NCI-H1092 treated with DMSO at 0.1 percent for 48 hours (cell line): Measurements from ENCODE around the gene ABCC1.

Source experiments
- DNase-seq: peaks from one replicate; lab custom pipeline; 2025; lab: John Stamatoyannopoulos, UW

The ABCC1 gene

DNA sequence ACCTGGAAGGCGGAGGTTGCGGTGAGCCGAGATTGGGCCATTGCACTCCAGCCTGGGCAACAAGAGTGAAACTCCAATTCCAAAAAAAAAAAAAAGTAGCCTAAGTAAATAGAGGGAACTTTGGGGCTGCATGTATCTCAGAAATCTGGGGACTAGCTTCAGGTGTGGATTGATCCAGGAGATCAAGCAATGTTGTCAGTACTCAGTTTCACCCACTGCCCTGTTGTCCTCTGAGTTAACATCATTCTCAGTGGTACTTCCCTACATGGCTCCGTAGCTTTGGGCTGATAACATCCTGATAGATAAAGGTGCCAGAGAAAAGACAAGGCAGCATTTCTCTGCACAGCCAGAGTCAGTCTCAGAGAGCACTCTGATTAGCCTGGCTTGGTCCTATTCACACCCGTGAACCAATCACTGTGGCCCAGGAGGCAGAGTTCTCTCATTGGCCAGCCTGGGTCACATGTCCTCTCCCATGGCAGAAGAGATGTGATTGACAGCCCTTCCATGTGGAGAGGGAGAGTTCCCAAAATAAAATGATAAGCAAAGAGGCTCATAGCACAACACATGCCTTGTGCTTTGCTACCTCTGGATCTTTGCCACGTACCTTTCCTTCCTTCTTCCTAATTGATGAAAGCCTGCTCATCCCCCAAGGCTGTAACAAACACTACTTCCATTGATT lies 99.6 kb downstream of the ABCC1 start:
- no peak for DNase-seq

DNA sequence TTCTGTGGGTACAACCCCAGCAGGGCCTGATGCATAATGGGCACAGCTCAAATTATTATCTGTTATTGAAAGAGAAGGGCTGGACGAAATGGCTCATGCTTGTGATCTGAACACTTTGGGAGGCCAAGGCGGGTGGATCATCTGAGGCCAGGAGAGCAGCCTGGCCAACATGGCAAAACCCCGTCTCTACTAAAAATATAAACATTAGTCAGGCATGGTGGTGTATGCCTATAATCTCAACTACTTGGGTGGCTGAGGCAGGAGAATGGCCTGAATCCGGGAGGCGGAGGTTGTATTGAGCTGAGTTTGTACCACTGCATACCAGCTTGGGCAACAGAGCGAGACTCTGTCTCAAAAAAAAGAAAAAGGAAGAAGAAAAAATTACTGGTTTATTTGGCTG lies 100.7 kb downstream of the ABCC1 start:
- no peak for DNase-seq

DNA sequence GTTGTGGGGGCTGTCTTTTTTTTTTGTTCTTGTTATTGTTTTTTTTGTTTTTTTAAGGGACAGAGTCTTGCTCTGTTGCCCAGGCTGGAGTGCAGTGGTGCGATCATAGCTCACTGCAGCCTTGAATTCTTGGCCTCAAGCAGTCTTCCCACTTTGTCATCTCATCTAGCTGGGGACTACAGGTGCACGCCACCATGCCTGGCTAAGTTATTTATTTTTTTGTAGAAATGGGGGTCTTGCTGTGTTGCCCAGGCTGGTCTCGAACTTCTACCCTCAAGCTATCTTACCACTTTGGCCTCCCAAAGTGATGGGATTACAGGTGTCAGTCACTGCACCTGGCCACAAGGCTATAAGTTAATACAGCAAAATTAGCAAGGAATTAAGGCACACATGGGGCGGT lies 101.7 kb downstream of the ABCC1 start:
- DNase-seq = no peak

DNA sequence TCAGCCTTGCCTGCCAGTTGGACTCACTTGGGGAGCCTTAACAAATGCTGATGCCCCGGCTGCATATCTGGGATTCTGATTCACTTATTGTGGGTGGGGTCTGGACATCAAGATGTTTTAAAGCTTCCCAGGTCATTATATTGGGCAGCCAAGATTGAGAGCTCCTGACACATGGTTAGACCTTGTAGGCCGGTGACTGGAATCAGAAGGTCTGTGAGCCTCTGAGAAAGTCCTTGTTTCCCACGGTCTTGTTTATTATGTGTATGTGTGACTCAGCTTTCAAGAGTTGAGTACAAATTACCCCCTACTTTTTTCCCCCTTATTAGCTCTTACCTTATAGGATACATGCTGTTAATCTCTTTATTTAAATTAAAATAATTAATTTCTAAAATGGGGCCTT lies 103.5 kb downstream of the ABCC1 start:
- DNase-seq = no peak

DNA sequence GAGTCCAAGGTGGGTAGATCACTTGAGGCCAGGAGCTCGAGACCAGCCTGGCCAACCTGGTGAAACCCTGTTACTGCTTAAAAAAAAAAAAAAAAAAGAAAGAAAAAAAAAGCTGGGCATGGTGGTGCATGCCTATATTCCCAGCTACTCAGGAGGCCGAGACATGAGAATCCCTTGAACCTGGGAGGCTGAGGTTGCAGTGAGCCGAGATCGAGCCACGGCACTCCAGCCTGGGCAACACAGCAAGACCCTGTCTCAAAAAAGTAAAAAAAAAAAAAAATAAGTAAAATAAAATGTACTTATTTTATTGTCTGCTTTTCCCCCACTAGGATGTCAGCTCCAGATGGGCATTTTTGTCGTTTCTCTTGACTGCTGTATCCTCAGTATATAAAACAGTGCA lies 107.7 kb downstream of the ABCC1 start:
- DNase-seq = no peak

DNA sequence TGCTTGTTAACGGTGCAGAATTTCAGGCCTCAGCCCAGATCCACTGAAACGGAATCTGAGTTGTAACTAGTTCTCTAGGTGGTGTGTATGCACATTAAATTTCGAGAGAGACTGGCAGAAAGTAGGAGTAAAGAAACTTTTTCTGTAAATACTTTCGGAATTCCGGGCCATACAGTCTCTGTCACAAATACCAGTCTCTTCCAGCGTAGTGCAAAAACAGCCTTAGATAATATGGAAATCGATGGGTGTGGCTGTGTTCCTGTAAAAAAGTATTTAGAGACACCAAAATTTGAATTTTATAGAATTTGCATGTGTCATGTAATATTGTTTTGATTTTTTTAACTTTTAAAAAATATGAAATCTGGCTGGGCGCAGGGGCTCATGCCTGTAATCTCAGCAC lies 109.7 kb downstream of the ABCC1 start:
- no peak for DNase-seq

DNA sequence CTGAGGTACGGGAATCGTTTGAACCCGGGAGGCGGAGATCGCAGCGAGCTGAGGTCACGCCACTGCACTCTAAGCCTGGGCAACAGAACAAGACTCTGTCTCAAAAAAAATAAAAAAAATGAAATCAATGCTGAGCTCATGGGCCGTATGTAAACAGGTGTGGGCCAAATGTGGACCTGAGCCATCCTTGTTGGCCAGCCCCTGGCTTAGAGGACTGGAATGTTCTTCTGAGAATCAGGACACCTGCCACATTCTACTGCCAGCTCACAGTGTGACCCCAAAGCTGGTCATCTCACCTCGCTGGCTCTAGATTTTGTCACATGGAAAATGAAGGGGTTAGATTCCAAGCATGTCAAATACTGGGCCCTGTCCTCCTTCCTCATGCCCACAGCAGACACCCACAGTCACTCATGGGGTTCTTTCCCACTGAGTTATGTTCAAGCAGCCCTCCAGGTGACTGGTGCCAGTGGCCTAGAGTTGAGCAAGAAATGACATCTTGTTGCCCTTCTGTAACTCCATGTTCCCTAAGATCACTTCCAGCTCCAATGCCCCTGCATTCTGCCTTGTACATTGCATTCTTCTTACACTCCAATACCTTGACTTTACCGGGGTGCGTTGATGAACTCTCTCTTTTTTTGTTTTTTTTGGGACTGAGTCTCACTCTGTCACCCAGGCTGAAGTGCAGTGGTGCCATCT lies 110.6 kb downstream of the ABCC1 start:
- DNase-seq = no peak

DNA sequence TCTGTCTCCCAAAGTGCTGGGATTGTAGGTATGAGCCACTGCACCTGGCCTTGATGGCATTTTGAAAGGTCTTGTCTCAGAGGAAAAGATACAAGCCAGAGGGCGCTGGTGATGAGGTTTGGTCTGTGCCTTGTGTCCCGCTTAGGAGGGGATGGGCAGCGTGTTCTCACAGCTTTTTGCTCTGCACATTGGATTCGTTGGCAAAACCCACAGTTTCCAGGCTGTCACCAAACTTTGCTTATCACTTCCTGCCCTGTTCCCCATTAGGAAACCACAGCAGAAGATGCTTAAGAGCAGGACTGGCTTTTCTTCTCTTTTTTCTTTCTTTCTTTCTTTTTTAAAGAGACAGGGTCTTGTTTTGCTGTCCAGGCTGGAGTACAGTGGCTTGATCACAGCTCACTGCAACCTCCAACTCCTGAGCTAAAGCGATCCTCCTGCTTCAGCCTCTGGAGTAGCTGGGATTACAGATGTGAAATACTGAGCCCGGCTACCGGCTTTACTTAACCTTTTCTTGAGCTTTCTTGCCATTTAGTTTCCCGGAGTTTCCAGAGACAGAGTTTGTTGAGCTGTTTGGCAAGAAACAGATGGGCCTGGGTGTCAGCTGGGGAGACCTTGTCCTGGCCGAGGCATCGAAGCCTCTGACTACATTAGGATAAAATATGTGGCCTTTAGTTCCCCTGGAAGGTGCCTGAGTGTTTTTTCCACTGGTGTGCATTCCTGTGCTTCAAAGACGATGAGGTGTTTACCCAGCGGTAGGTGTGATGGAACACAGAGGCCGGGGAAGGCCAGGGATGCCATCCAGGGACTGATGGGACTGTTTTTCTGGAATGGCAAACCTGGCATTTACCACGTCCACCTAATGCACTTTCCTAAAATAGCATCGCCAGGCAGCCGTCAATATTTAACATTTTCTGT lies 112.9 kb downstream of the ABCC1 start:
- DNase-seq = no peak

DNA sequence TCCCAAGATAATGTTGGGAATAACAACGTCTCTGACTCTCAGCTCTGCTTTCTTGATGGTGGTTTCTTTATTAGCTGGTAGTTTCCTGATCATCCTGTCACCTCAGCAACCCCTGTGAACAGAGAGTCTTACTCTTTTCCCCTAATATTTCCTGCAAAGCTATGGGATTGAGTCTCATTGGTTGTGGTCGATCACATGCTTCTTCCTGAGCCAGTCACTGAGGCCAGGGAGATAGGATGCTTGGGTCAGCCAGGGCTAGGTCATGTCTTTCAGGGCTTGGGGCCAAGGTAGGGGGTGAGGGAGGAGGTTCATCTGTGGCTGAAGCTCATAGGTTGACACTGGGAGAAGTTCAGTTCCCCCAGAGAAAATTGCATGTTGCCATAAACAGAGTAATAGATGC lies 114.3 kb downstream of the ABCC1 start:
- no peak for DNase-seq

DNA sequence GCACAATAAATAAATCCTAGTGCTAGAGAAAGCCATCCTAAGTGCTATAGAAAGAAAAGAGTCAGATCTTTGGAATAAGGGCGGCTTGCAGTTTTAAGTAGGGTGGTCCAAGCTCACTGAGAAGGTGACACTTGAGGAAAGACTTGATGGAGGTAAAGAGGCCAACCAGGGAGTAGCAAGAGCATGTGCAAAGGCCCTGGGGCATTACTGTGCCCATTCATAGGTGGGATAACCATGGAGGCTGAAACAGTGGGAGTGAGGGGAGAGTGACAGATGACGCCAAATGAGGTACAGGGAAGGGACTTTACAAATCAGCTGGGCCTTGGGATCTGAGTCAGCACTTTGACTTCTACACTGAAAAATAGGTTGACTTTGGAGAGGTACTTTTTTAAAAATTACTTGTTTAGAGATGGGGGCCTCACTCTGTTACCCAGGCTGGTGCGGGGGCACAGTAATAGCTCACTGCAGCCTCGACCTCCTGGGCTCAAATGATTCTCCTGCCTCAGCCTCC lies 115.5 kb downstream of the ABCC1 start:
- no peak for DNase-seq

DNA sequence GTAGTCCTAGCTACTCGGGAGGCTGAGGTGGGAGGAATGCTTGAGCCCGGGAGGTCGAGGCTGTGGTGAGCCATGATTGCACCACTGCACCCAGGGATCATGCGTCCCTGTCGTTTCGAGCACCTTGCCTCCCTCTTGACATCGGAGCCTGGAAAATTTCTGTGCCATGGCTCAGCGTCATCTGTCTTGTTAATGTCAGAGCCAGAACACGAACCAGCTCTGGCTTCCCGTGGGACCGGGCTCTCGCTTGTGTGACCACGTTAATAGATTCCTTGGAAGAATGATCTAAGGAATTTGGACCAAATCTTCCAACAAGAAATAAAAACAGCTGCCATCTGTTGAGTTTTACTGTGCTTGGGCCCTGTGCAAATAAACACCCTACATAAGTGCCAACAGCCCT lies 117.7 kb downstream of the ABCC1 start:
- no peak for DNase-seq

DNA sequence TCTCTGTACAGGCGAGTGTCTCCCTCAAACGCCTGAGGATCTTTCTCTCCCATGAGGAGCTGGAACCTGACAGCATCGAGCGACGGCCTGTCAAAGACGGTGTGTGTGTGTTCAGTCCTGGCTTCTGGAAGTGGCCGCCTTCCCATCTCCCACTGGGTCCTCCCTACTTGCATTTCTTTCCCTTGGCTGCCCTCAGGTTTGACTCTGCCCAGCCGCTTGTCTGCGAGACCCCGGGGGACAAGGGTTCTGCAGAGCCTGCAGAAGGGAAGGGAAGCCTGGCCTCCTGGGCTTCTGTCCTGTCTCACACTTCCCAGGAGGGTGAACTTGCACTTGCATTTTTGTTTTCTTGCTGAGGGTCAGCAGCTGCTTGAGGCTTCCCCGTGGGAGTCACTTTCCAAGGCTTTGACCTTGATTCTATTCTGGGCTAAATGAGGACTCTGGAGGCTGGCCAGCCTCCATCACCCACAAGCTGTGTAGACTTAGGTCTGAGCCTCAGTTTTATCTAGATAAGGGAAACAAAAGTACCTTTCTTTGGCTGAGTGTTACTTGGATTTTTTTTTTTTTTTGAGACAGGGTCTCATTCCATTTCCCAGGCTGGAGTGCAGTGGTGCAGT lies 122.3 kb downstream of the ABCC1 start:
- DNase-seq = no peak

DNA sequence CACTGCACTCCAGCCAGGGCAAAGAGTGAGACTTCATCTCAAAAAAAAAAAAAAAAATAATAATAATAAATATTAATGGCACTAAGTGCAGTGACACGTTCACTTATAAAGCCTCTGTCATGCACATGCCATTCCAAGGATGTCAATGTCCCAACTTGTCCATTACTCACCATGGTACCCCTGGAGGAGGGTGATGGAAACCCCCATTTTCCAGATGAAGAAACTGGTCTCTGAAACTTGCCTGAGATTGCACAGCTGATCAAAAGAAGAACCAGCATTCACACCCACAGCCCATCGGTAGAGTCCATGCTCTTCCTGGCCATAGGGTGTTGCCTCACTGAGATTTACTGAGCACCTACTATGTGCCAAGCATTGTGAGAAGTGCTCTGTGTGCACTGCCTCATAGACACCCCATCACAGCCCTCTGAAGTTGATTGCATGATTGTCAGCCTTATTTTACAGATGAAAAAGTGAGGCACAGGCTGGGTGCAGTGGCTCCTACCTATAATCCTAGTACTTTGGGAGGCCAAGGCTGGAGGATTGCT lies 123.7 kb downstream of the ABCC1 start:
- no peak for DNase-seq

DNA sequence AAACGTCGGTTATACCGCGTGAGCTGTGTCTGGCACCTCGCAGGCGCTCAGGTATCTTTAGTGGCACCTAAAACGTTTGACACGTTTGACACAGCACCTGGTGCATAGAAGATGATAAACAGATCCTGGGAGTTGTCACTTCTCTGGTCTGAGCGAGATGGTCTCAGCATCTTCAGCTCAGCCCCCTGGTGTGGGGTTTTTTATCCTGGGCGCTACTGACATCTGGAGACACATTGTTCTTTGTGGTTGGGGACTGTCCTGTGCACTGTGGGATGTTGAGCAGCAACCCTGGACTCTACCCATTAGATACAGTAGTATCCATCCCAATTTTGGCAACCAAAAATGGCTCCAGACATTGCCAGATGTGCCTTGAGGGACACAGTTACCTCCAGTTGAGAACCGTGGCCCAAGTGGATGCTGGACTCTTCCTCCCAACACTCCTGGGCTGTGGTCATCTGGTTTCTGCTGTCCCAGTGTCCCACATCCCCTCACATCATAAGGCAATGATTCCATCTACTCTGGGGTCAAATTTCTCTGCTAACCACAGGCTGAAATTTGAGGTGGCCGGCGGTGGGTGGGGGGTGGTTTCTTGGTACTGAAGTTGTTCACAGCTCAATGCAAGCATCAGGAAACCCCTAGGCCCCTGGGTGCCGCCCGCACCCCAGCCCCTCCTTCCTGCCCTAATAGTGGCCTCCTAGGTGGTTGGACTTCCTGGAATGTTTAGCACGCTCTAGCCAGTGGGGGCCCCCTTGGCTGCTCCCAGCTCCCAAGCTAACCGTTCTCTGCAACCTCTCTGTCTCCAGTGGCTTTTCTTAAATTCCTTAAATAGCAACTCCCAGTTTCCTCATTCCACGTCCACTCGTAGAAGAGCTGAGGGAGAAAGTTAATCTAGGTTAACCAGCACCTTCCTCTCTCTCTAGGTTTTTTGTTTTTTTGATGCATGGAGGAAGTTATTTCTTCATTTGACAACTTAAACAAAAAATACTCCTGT lies 124.8 kb downstream of the ABCC1 start:
- no peak for DNase-seq

DNA sequence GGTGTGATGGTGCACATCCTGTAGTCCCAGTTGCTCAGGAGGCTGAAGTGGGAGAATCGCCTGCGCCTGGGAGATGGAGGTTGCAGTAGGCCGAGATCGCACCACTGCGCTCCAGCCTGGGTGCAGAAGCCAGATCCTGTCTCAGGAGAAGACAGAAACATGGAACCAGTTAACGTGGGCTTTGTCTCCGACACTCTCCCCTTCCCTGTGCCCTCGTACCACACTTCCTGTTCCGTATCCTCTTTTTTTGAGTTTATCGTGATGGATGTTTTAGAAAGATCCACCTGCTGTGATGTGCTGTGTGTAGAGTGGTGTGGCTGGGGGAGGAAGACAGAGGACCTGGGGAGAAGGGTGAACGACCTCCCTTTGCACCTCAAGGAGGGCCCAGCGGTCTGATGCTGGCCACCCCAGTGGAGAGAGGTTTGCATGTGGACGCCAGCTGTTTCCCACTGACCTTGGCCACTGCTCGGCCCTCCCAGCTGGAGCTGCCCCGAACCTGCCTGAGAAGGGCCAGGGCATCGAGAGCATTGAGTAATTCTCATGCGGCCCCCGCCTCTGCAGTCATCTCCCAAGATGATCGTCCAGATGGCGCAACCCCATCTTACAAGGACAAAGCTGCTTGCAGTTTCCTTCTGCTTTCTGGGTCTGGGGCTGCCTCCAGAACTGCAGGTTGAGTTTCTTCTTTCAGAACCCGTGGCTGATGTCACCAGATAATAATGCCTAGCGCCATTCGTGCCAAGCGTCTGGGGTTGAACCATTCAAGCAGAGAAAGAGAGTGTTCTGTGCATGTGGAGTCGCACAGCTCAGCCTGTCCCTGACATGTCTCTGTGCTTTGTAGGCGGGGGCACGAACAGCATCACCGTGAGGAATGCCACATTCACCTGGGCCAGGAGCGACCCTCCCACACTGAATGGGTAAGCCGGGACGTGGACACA lies 126.3 kb downstream of the ABCC1 start:
- DNase-seq = no peak

DNA sequence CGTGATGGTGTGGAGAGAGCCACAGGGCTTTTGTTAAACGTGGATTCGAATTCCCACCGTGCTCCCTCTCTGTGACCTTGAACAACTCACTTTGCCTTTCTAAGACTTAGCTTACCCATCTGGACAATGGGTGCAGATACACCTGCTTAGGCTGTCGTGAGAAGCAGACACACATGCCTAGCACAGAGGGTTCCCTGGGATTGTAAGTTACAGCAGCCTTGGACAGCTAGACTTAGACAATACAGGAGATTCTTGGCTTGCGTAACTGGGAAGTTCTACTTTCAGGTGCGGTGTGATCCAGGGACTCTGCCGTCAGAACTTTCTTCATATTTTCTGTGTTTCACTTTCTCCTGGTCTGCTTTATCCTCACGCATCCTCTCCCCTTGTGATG lies 127.0 kb downstream of the ABCC1 start:
- no peak for DNase-seq

DNA sequence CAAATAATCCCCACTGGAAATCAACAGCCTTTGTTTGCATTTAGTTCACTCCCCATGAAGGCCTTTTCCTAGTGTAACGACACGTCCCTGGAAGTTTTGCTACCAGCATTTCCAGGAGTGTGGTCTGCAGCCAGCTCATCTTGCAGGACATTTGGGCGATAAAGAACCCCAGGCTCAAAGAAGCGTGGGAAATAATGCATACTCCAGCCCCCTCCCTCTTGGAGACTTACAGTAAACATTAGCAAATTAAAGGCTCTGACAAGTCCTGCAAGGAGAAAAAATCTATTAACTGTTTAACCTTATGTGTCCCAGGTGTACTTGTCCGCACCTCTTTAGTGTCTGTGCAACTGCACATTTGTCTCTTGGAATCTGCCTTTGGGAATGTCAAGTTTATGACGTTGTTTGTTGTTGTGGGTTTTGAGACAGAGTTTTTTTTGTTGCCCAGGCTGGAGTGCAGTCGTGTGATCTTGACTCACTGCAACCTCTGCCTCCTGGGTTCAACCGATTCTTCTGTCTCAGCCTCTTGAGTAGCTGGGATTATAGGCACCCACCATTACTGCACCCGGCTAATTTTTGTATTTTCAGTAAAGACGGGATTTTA lies 131.1 kb downstream of the ABCC1 start:
- DNase-seq = no peak

DNA sequence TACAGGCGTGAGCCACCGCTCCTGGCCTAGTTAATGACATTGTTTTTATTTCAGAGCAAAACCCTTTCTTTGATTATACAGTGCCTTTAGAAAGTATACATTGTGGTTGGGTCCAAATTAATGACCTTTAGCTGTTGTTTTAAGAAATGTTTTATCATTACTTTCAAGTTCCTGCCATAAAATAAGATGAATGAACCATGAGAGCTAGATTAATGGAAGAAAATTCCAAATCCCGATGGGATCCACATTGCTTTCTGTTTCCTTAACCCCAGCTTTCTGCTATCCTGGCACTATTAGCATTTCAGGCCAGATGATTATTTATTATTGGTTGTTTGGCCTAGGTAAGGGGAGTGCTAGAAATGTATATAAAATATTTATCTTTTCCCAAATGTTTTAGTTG lies 131.7 kb downstream of the ABCC1 start:
- no peak for DNase-seq

DNA sequence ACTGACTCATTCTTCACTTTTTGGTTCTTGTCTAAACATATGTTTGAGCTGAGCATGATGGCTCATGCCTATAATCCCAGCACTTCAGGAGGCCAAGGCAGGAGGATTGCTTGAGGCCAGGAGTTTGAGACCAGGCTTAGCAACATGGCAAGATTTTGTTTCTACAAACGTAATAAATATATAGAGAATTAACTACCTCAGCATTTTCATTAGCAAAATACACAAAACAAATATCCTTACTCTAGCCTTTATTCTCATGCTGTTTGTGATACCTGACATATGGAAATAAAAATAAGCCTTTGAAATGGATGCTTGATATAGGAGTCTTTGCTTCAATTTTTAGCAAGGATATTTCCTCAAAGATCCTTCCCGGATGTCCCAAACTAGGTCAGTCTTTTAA lies 132.8 kb downstream of the ABCC1 start:
- DNase-seq = no peak
